HepG2 (cell line): ENCODE results near the gene CLDN7. TPM values are rescaled to one million over a fixed set of nuclear protein-coding genes. Genes with fewer than 3 reads are reported as not detected.

Source experiments
- CSRNP1 ChIP-seq: sonication (generic); formaldehyde crosslinking; IDR thresholded peaks from 2 replicates; pipeline ENCODE4 v1.8.1; 2023; ENCODE audit warnings: mild to moderate bottlenecking, missing genetic modification reagents
- ETV5 ChIP-seq: IDR thresholded peaks from 2 replicates; pipeline ENCODE4 v1.6.1; 2018; ENCODE audit warnings: missing biosample characterization, missing genetic modification reagents, inconsistent platforms, borderline replicate concordance
- GATAD2A ChIP-seq: IDR thresholded peaks from 2 replicates; pipeline ENCODE4 v1.6.1; 2016
- HCFC1 ChIP-seq: fragments of 150-350 bp; IDR thresholded peaks from 2 replicates; pipeline ENCODE4 v1.6.1; 2014; ENCODE audit warnings: low read depth, low read length
- HIC2 ChIP-seq: sonication (generic); formaldehyde crosslinking; IDR thresholded peaks from 2 replicates; pipeline ENCODE4 v1.9.0; 2022; ENCODE audit warnings: low read depth, missing genetic modification reagents
- HMGXB4 ChIP-seq, 2 experiments: sonication (generic) in 1 of 2; formaldehyde crosslinking in 1 of 2; IDR thresholded peaks; 2 replicates each; pipeline versions ENCODE4 v1.4.0 to v1.6.1; 2018 to 2020; ENCODE audit warnings: missing genetic modification reagents in 2 of 2, borderline replicate concordance in 1 of 2, low read depth in 1 of 2, mild to moderate bottlenecking in 1 of 2, missing biosample characterization in 1 of 2
- JDP2 ChIP-seq: sonication (generic); formaldehyde crosslinking; IDR thresholded peaks from 2 replicates; pipeline ENCODE4 v1.8.1; 2022; ENCODE audit warnings: missing genetic modification reagents, borderline replicate concordance
- JUN ChIP-seq: sonication (generic); formaldehyde crosslinking; IDR thresholded peaks from 2 replicates; pipeline ENCODE4 v1.4.0; 2020; ENCODE audit warnings: mild to moderate bottlenecking, missing genetic modification reagents
- POLR2A ChIP-seq, 2 experiments: IDR thresholded peaks; 2 replicates each; pipeline ENCODE4 v1.6.1; 2011; ENCODE audit warnings: low read depth in 2 of 2, low read length in 2 of 2, mild to moderate bottlenecking in 1 of 2, moderate library complexity in 1 of 2; ENCODE audit not compliant: insufficient read depth in 1 of 2
- SETDB1 ChIP-seq: sonication (generic); formaldehyde crosslinking; IDR thresholded peaks from 2 replicates; pipeline ENCODE4 v1.5.1; 2020; ENCODE audit warnings: missing genetic modification reagents, mild to moderate bottlenecking, borderline replicate concordance
- SIX1 ChIP-seq: sonication (generic); formaldehyde crosslinking; IDR thresholded peaks from 2 replicates; pipeline ENCODE4 v1.4.0; 2020; ENCODE audit warnings: missing genetic modification reagents, borderline replicate concordance
- STAT5B ChIP-seq: sonication (generic); formaldehyde crosslinking; IDR thresholded peaks from 2 replicates; pipeline ENCODE4 v1.4.0; 2020; ENCODE audit warnings: missing genetic modification reagents
- YEATS2 ChIP-seq: sonication (generic); formaldehyde crosslinking; IDR thresholded peaks from 2 replicates; pipeline ENCODE4 v1.4.0; 2020; ENCODE audit warnings: missing genetic modification reagents, borderline replicate concordance
- ZNF510 ChIP-seq: sonication (generic); formaldehyde crosslinking; IDR thresholded peaks from 2 replicates; pipeline ENCODE4 v1.4.0; 2020; ENCODE audit warnings: low read depth, mild to moderate bottlenecking, missing genetic modification reagents
- ZNF781 ChIP-seq: sonication (generic); formaldehyde crosslinking; IDR thresholded peaks from 2 replicates; pipeline ENCODE4 v1.5.1; 2020; ENCODE audit warnings: borderline replicate concordance, mild to moderate bottlenecking, missing genetic modification reagents; ENCODE audit errors: not compliant biosample characterization
- polyA plus RNA-seq, 8 experiments: library from polyadenylated mRNA; depleted of rRNA in 3 of 8; stranded (reverse) in 7 of 8; unstranded in 1 of 8; fragments of >200 nt; fragmentation: Illumina TruSeq in 4 of 8; extraction: Trizol in 4 of 8; gene quantifications; 2 replicates each; pipeline versions ENCODE4 v1.2.1 to v1.2.3, GENCODE V29; 2011 to 2016; ENCODE audit warnings: low read depth in 4 of 8, missing spikeins in 1 of 8, mixed read lengths in 1 of 8; ENCODE audit not compliant: insufficient read depth in 1 of 8
- total RNA-seq, 5 experiments: library from RNA; depleted of rRNA; stranded (reverse); fragments of >200 nt; fragmentation: Illumina TruSeq; extraction: Trizol; gene quantifications; 2 replicates each; pipeline ENCODE4 v1.2.3, GENCODE V29; 2016; ENCODE audit warnings: low read depth in 1 of 5
- TF ChIP-seq, protein P1 (sequence below): sonication (generic); formaldehyde crosslinking; IDR thresholded peaks from 2 replicates; pipeline ENCODE4 v1.8.1; 2023; ENCODE audit warnings: mild to moderate bottlenecking, moderate library complexity, missing genetic modification reagents
- TF ChIP-seq, protein P2 (sequence below): IDR thresholded peaks from 2 replicates; pipeline ENCODE4 v1.6.1; 2016; ENCODE audit warnings: missing compliant biosample characterization, missing genetic modification reagents, borderline replicate concordance
- TF ChIP-seq, protein P3 (sequence below): sonication (generic); formaldehyde crosslinking; IDR thresholded peaks from 2 replicates; pipeline ENCODE4 v1.5.0; 2020; ENCODE audit warnings: mild to moderate bottlenecking, missing genetic modification reagents, moderate library complexity

CLDN7 gene
- total and polyA plus RNA-seq, 2 of the 13 experiments (the other 11 are each of a cell fraction or from before 2014, with no cell fraction given), result not detected

DNA sequence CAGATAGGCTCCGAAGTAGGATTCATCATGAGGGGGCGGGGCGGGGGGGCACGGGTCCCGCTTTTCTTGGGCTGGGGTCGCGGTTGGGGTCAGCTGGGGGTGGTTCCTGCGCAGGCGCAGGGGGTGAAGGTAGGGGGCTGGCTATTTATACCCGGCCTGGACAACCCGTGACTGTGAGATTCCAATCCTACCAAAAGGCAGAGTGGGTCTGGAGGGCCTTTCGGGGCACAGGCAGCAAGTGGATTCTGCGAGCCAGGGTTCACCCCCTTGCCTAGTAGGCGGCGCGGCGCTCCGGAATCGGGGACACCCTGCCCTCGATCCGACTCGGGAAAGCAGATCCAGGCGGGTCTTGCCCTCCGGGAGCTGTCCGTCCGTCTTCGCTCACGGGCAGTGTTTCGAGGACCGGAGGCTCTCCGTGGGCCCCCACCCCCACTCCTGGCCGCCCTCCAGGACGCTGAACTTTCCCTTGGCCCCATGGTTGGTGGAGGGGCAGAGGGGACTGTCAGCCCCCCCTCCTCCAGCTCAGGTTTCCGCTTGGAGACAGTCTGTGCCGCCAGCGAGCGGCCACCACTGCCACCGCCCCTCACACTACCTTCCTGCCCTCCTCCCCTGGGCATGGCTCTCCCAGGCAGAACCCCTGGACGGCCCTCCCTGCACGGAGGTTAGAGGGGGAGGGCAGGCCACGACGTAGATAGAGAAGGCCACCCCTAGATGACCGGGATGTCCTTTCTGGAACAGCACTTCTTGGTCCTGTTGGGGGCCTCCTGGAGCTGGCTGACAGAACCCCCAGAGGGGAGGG, 19.9 kb upstream of the CLDN7 start (continued):
- TF ChIP-seq, protein P1, sequence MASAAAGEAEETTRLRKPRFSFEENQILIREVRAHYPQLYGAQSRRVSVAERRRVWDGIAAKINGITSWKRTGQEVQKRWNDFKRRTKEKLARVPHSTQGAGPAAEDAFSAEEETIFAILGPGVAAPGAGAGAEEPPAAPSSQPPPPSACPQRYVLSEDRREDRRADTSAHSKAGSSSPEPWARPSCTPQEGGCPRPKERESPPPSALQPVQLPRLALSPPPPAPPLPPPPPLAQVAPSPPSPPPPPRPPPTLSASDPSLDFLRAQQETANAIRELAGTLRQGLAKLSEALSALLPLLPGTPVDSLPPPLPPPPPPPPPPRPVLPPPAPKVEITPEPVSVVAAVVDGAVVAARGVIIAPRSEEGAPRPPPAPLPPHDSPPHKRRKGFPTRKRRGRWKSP, result no peak
- no peak for TF ChIP-seq HCFC1
- TF ChIP-seq CSRNP1 (CRISPR knock-in tag), result 0 out of 2 replicates have a peak, but pooled peaks have one; percentile 19
- 0 out of 2 replicates have a peak, but pooled peaks have one; percentile 3 for TF ChIP-seq YEATS2
- 0 out of 4 replicates have a peak, but pooled peaks of 1 of the 2 experiments have one; percentile 2 for TF ChIP-seq POLR2A (IDR thresholded peaks at IDR 0.05; ENCODE audit: insufficient read depth in 1 of 2, low read depth in 2 of 2, low read length in 2 of 2)
- peak; percentile 47; the same call in 1 of the 2 replicates for TF ChIP-seq ETV5 (CRISPR knock-in tag)
- no peak for TF ChIP-seq ZNF510 (CRISPR knock-in tag)
- TF ChIP-seq SIX1 (CRISPR knock-in tag), result peak; percentile 87; the same call in 1 of the 2 replicates
- TF ChIP-seq, protein P2, sequence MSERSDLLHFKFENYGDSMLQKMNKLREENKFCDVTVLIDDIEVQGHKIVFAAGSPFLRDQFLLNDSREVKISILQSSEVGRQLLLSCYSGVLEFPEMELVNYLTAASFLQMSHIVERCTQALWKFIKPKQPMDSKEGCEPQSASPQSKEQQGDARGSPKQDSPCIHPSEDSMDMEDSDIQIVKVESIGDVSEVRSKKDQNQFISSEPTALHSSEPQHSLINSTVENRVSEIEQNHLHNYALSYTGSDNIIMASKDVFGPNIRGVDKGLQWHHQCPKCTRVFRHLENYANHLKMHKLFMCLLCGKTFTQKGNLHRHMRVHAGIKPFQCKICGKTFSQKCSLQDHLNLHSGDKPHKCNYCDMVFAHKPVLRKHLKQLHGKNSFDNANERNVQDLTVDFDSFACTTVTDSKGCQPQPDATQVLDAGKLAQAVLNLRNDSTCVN (CRISPR knock-in tag), result 0 out of 2 replicates have a peak, but pooled peaks have one; percentile 28
- TF ChIP-seq JUN (CRISPR knock-in tag), result no peak
- no peak for TF ChIP-seq STAT5B (CRISPR knock-in tag)
- TF ChIP-seq HMGXB4 (CRISPR knock-in tag; IDR thresholded peaks at IDR 0.05; ENCODE audit: borderline replicate concordance in 1 of 2, low read depth in 1 of 2), result peak in 1 of 2 experiments; percentile 49; a peak in 1 of 4 replicates
- TF ChIP-seq GATAD2A (CRISPR knock-in tag), result 0 out of 2 replicates have a peak, but pooled peaks have one; percentile 39
- no peak for TF ChIP-seq JDP2 (CRISPR knock-in tag)
- TF ChIP-seq ZNF781, result no peak
- TF ChIP-seq HIC2, result no peak; the same call in 1 of the 2 replicates
- TF ChIP-seq, protein P3, sequence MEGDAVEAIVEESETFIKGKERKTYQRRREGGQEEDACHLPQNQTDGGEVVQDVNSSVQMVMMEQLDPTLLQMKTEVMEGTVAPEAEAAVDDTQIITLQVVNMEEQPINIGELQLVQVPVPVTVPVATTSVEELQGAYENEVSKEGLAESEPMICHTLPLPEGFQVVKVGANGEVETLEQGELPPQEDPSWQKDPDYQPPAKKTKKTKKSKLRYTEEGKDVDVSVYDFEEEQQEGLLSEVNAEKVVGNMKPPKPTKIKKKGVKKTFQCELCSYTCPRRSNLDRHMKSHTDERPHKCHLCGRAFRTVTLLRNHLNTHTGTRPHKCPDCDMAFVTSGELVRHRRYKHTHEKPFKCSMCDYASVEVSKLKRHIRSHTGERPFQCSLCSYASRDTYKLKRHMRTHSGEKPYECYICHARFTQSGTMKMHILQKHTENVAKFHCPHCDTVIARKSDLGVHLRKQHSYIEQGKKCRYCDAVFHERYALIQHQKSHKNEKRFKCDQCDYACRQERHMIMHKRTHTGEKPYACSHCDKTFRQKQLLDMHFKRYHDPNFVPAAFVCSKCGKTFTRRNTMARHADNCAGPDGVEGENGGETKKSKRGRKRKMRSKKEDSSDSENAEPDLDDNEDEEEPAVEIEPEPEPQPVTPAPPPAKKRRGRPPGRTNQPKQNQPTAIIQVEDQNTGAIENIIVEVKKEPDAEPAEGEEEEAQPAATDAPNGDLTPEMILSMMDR (CRISPR knock-in tag), result 0 out of 2 replicates have a peak, but pooled peaks have one; percentile 3
- no peak for TF ChIP-seq SETDB1 (CRISPR knock-in tag)
